Mucosa of descending colon (tissue), 3 donors: ENCODE results near the gene MMP14. TPM values are rescaled to one million over a fixed set of nuclear protein-coding genes. Genes with fewer than 3 reads are reported as not detected.
A peak's percentile ranks its signal among the peaks of the same experiment; 100 is the strongest.
"Not testable (repeated sequence)": the region's sequence is repeated elsewhere in the genome, so short reads cannot be mapped to it uniquely, and the experiment has no call there.

Source experiments
- ATAC-seq: fragments of 200-7000 bp; cut with Tn5 transposase; one replicate; pipeline ENCODE4 v1.9.1; 2020; ENCODE audit warnings: mild to moderate bottlenecking, moderate library complexity
- DNase-seq, 3 donors: peaks; one replicate each; pipeline ENCODE4 v3.0.0-alpha.2; 2020
- H3K36me3 ChIP-seq: fragments of 200-600 bp; one replicate; pipeline ENCODE4 v1.8.0; 2021; ENCODE audit warnings: low read depth, mild to moderate bottlenecking
- H3K4me1 ChIP-seq: fragments of 200-600 bp; one replicate; pipeline ENCODE4 v1.8.0; 2021; ENCODE audit warnings: low read depth, mild to moderate bottlenecking
- H3K4me3 ChIP-seq: fragments of 200-600 bp; one replicate; pipeline ENCODE4 v1.8.0; 2021; ENCODE audit warnings: mild to moderate bottlenecking
- H3K9me3 ChIP-seq: fragments of 200-600 bp; one replicate; pipeline ENCODE4 v1.8.0; 2021; ENCODE audit warnings: mild to moderate bottlenecking
- intact Hi-C, 2 donors: fragments of 100-400 bp; cut with DNase I in 1 of 2; cut with micrococcal nuclease in 1 of 2; formaldehyde crosslinking; loops; one replicate each; pipeline versions ENCODE4 v1.11.0 to v1.11.1; 2022; cut with DNase I, micrococcal nuclease
- total RNA-seq, 3 donors: library from RNA; stranded (reverse); fragmentation: NEBNext Ultra II Directional in 2 of 3; extraction: Animal tissue kit (Norgen Biotek cat#: 25700) in 2 of 3; gene quantifications; one replicate each; pipeline versions ENCODE4 v1.2.1 to v1.2.4, GENCODE V29; 2021 to 2023
- TF ChIP-seq, protein P1 (sequence below): fragments of 200-600 bp; IDR thresholded peaks from one replicate; pipeline ENCODE4 v1.8.0; 2022; ENCODE audit warnings: antibody characterized with exemption, mild to moderate bottlenecking
- donor health status: DM: no; HTN: no; CAD: no; lungs with moderate emphysema.
- donor health status: DM: no; HTN: no; CAD: no.
- donor health status: DM: no; HTN: yes; CAD: no.

Gene MMP14
- total RNA-seq, 3 donors from 2014 or later, result 48.1 to 161 (median 104) TPM

- TF ChIP-seq, protein P1, sequence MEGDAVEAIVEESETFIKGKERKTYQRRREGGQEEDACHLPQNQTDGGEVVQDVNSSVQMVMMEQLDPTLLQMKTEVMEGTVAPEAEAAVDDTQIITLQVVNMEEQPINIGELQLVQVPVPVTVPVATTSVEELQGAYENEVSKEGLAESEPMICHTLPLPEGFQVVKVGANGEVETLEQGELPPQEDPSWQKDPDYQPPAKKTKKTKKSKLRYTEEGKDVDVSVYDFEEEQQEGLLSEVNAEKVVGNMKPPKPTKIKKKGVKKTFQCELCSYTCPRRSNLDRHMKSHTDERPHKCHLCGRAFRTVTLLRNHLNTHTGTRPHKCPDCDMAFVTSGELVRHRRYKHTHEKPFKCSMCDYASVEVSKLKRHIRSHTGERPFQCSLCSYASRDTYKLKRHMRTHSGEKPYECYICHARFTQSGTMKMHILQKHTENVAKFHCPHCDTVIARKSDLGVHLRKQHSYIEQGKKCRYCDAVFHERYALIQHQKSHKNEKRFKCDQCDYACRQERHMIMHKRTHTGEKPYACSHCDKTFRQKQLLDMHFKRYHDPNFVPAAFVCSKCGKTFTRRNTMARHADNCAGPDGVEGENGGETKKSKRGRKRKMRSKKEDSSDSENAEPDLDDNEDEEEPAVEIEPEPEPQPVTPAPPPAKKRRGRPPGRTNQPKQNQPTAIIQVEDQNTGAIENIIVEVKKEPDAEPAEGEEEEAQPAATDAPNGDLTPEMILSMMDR, result no peak
- intact Hi-C loops, result no loop called here
- ATAC-seq (no peak), DNase-seq (peak in 1 of 3 donors; percentile 9)
- no peaks in the 10 kb centered on the region for H3K9me3 ChIP-seq
- H3K36me3 ChIP-seq, result no peaks in the 10 kb centered on the region
- no peak overlapping the region for H3K4me3 ChIP-seq
- peaks cover 5% of the 10 kb centered on the region for H3K4me1 ChIP-seq
These were observed 20.0 kb downstream of the MMP14 start for GRCh38 chr14:22856428-22856827.

DNA sequence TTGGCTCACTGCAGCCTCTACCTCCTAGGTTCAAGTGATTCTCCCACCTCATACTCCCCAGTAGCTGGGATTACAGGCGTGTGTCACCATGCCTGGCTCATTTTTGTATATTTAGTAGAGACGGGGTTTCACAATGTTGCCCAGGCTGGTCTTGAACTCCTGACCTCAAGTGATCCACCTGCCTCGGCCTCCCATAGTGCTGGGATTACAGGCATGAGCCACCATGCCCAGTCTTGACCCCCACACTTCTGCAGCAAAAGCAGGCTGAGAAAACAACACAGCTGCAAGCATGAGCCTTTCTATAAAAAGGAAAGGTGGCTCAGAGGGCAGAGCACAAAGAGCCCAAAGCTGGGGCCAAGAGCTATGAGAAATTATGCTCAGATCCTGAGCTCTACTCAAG is 24.0 kb downstream of the MMP14 start:
- DNase-seq, H3K9me3 ChIP-seq, H3K4me1 ChIP-seq, ATAC-seq, H3K4me3 ChIP-seq, H3K36me3 ChIP-seq, intact Hi-C loops: not testable (repeated sequence)

- intact Hi-C loops, result no loop called here
- ATAC-seq (no peak), DNase-seq (no peak)
- no peak overlapping the region for H3K4me3 ChIP-seq
- TF ChIP-seq, protein P1, result no peak
- no peaks in the 10 kb centered on the region for H3K36me3 ChIP-seq
- no peaks in the 10 kb centered on the region for H3K9me3 ChIP-seq
- H3K4me1 ChIP-seq, result peaks cover 3% of the 10 kb centered on the region
These were observed 25.3 kb downstream of the MMP14 start for GRCh38 chr14:22861651-22862050.

DNA sequence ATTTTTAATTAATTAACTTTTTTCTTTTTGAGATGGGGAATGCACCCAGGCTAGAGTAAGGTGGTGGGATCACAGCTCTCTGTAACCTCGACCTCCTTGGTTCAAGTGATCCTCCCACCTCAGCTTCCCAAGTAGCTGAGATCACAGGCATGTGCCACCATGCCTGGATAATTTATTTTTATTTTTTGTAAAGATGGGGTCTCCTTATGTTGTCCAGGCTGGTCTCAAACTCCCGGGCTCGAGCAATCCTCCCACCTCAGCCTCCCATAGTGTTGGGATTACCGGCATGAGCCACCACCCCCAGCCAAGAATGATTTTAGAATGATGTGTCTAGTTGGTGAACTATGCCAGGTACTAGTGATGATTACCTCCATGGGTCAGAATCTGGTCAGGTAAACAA is 28.6 kb downstream of the MMP14 start:
- intact Hi-C loops, result no loop called here
- ATAC-seq, result no peak
- TF ChIP-seq, protein P1, result no peak

DNA sequence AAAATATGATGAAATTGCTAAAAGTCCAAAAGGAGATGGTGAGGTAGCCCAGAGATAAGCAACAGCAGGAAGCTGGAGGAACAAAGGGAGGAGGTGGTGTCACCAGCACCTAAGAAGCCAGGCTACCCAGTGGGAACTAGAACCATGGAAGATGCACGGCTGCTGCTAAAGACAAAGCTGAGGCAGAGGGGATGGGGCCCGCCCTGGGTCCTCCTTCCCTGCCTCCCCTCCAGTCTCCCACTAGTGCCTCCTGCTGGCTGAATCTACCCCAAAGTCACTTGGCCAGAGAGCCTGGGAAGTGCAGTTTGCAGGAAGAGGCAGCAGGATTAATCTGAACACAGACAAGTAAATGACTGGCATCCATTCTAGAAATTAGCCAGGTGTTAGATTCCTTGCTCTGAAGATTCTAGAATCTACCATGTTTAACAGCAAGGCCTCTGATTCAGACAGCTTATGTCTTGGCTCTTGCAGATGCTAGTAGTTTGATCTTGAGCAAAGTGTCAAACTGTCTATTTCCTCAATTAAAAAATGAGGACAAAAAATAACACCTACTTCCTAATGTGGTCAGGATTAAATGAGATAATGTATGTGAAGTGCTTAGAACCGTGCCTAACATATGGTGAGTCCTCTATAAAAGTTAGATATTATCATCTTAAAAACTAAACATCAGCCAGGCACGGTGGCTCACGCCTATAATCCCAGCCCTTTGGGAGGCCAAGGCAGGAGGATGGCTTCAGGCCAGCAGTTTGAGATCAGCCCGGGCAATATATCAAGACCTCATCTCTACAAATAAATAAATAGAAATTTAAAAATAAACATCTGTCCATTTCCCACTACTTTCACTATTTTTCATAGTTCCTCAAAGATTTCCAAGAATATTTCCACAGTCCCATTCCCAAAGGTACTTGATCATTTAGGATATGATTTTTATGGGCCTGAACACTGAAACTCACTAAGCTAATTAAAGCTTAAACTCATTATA is 29.3 kb downstream of the MMP14 start:
- Histone ChIP-seq H3K4me1 (peaks cover 14% of the 10 kb centered on the region), H3K4me3 (no peak overlapping the region), H3K9me3 (no peaks in the 10 kb centered on the region), H3K36me3 (no peaks in the 10 kb centered on the region)
- DNase-seq (peak in 2 of 3 donors; percentile 25 to 27), ATAC-seq (peak; percentile 51)
- intact Hi-C loops, result no loop called here
- TF ChIP-seq, protein P1, result no peak

More for the DNA sequence above, 28.6 kb downstream of the MMP14 start:
- H3K4me3 ChIP-seq, result no peak overlapping the region
- H3K4me1 ChIP-seq, result peaks cover 7% of the 10 kb centered on the region
- H3K9me3 ChIP-seq, result no peaks in the 10 kb centered on the region
- no peaks in the 10 kb centered on the region for H3K36me3 ChIP-seq
- no peak for DNase-seq

DNA sequence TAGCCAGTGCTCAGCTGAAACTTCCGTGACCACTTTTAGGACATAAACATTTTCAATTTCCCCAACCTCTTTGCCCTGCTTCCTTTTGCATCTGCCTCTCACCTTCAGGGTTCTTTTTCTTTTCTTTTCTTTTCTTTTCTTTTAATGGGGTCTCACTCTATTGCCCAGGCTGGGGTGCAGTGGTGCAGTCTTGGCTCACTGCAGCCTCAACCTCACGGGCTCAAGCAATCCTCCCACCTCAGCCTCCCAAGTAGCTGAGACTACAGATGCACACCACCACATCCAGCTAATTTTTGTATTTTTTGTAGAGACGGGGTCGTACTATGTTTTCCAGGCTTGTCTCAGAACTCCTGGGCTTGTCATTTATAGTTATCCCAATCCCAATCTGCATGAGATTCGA is 30.5 kb downstream of the MMP14 start:
- H3K9me3 ChIP-seq, result no peaks in the 10 kb centered on the region
- intact Hi-C loops, result no loop called here
- ATAC-seq, result no peak
- H3K36me3 ChIP-seq, result no peaks in the 10 kb centered on the region
- no peak for DNase-seq
- H3K4me3 ChIP-seq, result no peak overlapping the region
- TF ChIP-seq, protein P1, result no peak
- peaks cover 17% of the 10 kb centered on the region for H3K4me1 ChIP-seq
